HG03469 (cell line): Measurements from ENCODE around the gene TBC1D17.
A peak's percentile ranks its signal among the peaks of the same experiment; 100 is the strongest.

Source experiments
- ATAC-seq: cut with Tn5 transposase; IDR thresholded peaks from one replicate; pipeline ENCODE4 v1.9.1; 2021; ENCODE audit warnings: mild to moderate bottlenecking, moderate library complexity, moderate number of reproducible peaks; ENCODE audit not compliant: unreplicated experiment

The TBC1D17 gene

DNA sequence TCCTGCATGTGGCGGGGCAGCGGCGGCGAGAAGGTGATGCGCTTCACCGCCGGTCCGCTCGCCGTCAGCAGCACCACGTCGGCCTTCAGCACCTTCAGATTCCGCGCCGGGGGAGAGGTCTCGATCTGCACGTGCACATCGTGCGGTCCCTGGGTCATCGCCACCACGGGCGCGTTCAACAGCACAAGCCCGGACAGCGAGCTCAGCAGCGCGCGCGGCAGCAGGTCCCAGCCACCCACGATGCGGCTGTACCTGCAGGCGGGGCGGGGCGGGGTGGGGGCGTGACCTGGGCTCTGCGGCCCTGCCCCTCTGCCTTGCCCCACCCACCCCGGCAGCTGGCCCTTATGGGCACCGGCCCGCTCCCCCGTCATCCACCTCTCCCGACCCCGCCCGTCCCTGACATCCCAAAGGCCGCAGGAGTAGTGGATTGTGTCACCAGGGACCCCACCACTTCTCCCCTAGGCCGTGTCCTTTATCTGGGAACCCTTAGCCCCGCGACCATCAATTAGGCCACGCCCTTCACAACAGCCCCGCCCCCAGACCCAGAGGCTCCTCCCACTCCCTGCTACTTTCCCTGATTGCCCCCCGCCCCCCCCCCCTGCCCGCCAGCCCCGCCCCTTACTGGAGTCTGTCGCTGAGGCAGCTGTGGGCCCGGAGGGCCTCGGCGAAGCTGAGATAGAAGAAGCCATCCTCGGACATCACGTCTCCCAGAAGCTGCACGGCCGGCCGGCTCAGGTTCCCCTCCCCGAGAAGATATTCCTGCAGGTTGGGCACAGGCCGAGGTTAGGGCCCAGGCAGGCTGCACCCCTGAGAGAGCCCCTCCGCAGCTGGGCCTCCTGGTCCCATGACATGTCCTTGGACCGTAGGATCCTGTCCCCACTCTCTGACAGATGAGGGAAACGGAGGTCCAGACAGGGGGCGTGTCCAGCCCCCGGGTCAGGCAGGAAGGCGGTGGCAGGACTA is 13.1 kb downstream of the TBC1D17 start:
- no peak for ATAC-seq

DNA sequence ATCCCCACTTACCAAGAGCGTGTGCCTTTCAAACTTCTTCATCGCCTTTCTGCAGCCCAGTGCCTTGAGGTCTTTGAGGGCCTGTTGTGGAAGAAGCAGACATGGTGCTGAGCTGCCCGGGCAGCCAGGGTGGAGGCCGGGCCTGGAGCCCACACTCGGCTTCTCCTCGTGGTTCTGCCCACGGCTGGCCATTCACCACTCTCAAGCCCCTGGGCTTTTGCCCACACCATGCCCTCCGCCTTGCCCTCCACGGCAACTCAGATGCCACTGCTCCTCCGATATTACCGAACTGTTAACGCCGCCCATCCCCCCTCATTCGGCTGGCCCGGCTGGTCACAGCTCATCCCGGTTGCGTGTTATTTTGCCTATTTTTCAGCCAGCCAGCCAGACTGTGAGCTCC is 13.9 kb downstream of the TBC1D17 start:
- no peak for ATAC-seq

DNA sequence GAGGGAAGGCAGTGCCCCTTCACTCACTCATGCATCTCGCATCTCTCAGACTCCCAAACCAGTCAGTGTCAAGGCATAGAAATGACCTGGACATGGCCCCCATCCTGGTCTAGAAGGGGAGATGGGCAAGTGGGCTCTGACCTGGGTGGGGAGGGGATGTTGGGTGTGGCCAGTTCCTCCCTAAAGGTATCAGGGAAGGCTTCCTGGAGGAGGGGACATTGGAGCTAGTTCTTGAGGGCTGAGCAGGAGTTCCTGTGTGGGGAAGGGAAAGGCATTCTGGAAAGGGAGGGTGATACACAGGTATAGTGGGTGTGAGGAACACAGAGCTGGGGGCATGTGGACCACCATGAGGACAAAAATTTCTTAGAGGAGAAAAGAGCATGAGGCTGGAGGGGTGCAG is 15.2 kb downstream of the TBC1D17 start:
- no peak for ATAC-seq

DNA sequence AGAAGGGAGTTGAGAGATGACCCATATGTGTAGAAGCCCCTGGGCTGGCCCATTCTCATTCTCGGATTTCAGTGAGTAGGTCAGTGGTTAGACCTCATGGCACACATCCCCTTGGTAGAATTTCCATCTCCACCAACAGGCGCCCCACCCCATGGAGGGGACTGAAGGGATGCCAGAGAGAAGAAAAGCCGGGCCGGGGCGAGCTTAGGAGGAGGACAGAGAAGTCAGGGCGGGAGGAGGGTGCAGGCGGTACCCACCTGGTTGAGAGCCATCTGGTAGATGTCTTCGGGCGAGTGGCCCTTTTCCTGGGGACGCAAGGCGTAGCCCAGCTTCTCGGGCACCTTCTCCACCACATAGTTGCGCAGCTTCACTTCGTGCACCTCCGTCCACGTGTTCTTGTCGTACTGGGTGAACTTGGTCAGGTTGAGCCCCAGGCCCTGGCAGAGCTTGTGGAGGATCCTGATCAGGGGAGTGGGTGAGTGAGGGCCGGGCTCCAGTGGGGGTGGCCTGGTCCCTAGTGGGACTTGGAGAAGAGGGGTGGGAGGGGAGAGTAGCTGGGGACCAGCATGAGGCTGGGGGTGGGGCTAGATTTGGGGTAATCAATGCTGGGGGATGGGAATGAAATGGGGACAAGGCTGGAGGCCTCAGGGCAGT is 16.6 kb downstream of the TBC1D17 start:
- ATAC-seq = no peak

DNA sequence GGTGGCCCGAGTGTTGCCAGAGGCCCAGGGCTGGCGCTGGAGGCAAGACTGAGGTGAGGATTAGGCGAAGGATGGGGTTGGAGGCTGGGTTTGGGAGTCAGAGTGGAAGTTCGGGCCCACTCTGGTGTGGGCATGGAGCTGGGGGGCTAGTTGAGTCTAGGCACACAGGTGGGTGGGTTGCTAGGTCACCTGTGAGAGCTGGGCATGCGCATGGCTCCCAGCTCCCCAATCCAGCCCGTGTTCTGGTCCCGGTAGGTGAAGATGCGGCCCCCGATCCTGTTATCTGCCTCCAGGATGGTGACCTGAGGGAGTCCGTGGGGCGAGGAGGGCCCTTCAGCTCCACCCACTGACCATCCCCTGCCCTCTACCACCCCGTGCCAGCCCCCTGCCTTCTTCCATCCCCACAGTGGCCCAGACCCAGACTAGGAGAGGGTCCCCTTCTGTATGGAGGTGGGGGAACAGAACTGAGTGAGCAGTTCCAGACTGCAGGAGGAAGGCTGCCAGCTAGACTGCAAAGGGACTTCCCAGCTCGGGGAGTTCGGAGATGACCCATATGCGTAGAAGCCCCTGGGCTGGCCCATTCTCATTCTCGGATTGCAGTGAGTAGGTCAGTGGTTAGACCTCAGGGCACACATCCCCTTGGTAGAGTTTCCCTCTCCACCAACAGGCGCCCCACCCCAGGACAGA is 17.5 kb downstream of the TBC1D17 start:
- no peak for ATAC-seq

DNA sequence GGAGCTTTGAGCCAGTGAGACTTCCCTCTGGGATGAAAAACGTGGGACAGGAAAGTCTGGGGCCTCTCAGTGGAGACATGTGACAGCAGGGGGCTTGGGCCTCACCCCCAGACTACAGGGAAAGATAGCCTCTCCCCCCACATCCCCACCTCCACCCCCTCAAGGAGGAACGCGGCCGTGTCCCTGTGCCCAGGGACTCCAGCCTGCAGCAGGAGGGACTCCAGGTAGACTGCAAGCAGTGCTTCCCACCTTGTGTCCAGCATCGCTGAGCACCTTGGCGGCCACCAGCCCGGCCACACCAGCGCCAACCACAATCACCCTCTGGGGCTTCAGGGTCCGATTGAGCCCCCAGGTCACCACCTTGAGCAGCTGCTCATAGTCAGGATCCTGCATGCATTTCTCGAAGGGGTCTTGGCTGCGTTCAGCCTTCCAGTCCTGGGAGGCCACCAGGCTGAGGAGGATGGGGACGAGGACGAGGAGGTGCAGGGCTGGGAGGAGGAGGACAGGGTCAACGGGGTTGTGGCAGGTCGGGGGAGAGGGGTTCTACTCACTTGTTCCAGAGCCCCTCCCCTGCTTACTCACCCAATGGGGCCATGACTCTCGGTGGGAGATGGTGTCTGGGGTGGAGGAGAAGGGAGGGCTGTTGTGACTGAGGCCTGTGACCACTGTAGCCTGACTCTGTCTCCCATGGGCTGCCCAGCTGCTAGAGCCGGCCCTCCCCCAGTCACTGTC is 18.2 kb downstream of the TBC1D17 start:
- no peak for ATAC-seq

DNA sequence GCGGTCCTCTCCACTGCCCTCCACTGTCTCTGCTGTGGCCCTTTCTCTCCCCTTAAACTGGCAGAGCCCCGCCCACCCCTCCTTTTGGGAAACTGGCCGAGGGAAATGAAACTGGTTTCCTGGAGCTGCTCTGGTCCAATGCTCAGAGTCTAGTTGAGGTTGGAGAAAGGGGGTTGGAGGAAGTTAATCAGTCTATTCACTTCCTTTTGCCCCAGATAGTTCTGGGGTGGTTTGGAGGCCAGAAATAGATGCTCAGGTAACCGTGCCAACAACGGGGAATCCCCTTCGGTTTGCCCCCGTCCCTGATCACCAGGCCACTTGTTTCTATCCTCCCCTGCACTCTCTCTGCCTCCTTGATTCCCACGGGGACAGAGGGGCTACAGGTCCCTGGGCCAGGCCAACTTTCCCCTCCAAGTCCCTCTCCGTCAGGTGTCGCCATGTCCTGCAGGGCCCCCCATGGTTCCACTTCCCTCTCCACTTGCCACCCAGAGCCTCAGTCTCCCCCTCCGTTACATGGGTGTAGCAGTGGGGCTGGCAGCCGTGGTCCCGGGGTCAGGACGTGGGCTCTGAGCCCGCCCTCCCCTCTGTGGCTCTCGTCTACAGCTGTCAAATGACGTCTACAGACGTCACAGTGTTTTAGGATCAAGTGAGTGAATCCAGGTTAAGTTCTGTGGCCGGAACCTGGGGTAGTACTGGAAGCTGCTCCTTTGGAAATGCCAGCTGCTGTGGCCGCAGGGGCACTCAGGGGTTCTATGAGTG is 19.5 kb downstream of the TBC1D17 start, which contains the start of gene IL4I1:
IL4I1 (minus strand) TSS at position 25 of the 759 bp plus-strand sequence. CDS start 727 bp downstream, outside the sequence.
- peak; percentile 34 for ATAC-seq

DNA sequence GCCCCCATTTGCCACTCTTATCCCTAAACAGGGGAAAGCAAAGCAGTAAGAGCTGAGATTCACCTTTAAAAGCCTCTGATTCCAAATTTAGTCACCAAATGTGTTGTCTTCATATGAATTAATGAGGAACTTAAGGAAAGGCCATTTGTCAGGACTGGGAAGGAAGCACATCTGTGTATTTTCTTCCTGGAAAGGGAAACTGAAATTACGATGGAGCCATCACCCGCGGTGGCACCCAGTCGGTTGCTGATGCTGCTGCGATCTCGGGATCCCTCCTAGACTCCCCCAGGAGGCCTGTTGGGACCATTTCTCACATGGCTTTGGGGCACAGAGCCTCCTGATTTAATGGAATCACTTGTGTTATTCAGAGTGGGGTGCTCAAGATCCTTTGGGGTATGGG is 26.6 kb downstream of the TBC1D17 start:
- ATAC-seq = no peak

DNA sequence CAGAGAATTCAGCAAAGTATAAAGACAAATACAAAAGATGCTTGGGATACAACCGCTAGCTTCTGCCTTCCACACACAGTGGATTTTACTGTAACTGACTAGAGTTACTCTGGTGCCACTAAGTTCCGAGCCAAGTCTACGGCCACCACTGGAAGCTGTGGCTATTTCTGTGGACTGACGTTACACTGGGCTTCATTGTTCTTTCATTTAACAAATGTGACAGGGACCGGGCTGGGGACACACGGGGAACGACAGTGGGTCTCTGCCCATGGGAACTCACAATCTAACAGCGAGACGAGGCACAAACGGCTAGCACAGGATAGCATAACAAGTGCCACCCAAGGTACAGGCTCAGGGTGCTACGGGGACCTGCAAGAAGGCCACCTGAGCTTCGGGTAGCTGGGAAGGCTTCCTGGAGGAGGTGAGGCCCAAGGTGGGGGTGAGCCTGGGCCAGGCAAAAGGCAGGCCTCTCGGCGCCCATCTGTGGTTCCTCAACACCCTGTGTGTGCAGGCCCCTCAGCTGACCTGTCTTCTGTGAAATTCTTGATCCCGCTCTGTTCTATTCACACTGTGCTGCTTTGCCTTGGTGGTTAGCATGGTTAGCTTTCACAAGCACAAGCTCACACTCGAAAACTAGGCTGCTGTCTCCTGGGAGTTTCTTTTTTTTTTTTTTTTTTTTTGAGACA is 29.5 kb downstream of the TBC1D17 start:
- no peak for ATAC-seq

DNA sequence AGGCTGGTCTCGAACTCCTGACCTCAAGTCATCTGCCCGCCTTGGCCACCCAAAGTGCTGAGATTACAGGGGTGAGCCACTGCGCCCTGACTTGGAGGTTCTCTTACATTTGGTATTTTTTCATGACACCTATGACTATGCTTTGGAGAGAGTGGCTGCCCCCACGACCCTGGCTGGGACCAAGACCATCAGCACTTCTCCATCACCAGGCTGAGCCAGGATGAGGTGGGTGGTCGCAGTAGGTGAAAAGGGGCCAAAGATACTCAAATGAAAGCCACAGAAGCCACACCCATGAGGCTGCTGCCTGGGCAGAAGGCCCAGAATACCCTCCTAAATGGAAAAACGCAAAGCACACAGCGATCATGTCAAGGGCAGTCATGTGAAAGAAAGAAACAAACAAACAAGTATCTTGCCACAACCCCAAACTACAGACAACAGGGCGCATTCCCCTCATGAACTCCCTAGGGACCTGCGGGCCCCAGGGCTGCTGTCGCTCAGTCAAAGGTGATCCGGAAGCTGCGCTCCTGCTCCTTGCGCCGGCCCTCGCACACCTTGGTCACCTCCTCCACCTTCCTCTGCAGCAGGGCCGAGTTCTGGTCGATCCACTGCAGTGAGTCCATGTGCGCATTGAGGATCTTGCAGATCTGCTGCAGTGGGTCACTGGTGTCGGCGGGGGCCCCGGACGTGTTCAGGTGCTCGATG is 30.4 kb downstream of the TBC1D17 start:
- ATAC-seq = peak; percentile 21

DNA sequence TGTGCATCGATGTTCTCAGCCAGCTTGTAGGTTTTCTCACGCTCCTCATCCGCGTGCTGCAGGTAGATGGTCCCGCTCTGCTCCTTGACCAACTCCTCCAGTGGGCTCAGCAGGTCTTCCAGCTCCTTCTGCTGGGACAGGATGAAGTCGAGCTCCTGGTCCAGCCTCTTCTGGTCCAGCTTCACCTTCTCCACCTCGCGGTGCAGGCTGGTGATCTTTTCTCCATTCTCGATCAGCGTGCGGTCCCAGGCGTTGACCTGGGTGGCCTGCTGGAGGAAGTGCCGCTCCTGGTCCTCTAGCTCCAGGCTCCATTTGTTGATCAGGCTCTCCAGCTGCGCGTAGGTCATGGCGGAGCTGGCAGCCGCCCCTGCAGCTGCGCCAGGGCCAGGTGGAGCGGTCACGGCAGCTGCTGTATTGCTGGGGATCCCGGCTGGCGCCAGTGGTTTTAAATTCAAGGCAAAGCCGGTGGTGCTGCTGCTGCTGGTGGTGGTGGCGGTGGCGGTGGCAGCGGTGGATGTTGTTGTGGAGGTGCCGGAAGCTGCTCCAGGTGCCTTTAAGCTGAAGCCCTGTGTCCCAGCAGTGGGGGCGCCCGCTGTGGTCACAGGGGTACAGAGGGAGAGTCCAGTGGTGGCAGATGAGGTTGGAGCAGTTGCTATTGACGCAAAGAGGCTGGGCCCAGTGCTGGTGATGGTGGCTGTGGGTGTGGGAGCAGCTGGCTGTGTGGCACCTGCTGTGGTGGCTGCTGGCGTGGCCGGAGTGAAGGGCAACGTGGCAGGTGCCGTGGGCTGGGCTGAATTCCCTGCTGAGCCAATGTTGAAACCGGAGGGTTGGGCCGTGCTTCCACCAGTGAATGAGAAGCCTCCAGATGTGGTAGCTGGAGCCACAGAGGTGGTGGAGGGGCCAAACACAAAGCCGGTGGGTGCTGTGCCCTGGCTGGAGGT is 31.2 kb downstream of the TBC1D17 start:
- ATAC-seq = no peak

DNA sequence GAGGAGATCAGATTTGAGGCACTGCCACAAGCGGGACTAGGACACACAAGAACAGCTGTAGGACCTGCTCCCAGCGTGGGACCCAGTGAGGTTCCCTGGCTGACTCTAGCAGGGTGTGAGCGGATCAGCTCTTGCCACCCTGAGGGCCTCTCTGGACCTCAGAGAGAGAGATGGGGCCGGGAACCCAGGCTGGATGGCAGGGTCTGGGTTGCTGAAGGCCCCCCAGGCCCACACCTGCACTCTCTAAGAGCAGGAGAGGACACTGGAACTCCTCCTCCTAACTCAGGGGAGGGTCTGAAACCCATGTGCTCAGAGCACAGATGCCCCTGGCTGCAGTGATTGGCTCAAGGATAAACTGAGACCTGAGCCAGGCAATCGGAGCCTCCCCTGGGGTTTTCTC is 32.7 kb downstream of the TBC1D17 start:
- ATAC-seq = no peak

DNA sequence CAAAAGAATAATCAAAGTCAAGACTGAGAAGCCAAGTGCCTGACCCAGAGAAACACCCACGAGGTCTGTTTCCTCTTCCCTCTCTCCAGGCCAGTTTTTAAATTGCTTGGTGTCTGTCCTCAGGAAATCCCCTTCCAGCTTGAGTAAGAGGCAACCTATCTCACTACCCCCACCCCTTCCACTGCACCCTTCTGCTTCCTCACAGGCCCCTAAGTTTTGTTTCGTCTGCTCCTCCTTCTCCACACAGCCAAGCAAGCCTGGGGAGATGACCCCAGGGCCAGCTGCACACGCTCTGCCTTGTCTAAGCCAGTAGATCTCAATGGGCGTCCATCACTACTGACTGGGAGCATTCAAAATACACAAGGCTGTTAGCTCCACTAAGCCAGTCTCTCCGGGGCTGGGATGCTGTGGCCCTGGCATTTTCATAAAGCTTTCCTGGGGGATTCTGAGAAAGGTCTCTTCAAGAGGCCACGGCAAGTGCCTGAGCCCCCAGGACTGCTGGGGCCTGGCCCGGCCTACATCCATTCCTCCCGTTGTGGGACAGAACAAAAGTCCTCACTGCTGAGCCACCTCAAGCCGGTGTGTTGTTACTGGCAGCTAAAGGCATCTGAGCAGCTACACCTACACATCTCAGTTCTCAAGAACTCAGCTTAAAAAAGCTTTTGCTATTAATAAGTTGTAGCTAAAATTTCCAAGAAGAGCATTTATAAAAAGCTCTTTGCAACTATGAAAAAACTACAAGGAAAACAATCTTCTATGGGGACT is 34.1 kb downstream of the TBC1D17 start:
- no peak for ATAC-seq

DNA sequence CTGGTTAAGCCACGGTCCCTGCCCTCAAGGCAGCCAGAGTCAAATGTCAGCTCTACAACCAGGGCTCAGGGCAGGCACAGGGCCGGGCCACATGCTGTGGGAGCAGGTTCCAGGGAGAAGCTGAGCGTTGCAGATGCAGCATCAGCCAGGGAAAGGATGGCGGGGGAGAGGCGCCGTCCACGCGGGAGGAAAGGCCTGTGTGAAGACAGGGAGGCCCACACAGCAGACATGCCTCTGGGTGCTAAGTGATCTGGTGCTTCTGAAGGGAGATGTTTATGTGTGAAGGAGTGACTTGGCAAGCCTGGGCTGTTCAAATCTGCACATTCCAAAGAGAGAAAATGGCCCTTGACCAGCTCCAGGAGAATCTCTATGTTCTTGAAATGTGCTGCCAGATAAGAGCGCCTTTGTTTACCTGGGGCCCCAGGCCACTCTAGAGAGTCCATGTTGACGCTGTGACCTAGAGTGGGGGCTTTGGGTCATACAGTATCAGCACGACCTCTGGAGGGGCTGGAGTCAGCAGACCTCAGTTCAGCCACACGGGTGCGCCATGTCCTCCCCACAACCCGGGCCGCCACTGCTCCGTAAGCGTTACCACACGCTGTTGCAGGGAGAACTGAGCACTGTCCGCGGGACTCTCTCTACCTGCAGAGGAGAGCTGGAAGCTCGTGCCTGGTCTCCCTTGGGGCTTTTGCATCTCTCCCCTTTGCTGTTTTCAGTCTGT is 35.6 kb downstream of the TBC1D17 start:
- ATAC-seq = no peak

DNA sequence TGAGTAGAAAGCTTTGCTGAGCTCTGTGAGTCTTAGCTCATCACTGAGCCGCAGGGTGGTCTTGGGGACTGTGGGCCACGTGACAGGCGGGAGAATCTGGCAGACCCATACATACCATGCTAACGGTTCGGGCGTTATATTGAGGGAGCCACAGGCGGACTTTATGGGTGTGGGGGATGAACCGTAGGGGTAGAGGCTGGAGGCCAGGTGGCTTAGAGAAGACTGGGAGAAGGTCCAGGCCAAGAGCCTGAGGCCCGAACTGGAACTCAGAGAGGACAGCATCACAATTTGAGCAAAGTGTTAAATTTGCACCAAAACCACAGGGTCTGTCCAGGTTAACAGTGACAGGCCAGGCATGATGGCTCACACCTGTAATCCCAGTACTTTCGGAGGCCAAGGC is 36.2 kb downstream of the TBC1D17 start:
- no peak for ATAC-seq

DNA sequence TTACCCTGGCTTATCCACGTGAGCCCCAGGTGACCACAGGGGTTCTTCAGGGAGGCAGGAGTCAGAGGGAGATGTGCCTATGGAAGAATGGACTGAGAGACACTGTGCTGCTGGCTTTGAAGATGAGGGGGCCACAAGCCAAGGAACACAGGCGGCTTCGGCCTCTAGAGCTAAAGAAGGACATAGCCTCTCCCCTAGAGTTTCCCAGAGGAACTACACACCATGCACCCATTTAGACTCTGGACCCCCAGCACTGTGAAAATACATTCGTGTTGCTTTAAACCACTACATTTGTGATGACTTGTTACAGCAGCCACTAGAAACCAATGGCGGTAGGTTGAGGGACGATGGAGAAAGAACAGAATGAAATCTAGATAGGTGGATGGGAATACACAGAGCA is 37.8 kb downstream of the TBC1D17 start:
- ATAC-seq = no peak
